Breast epithelium (tissue), 4 donors: ENCODE measurements around the gene EZH2. TPM values are rescaled to one million over a fixed set of nuclear protein-coding genes. Genes with fewer than 3 reads are reported as not detected.

Experiments
- DNase-seq, 2 donors: peaks; one replicate each; pipeline ENCODE4 v3.0.0-alpha.2; 2019; ENCODE audit warnings: low spot score in 2 of 2
- H3K27ac ChIP-seq, 2 donors: fragments of 200-600 bp; sonication (generic) in 1 of 2; one replicate each; pipeline ENCODE4 v1.5.1; 2016 to 2019; ENCODE audit warnings: mild to moderate bottlenecking in 1 of 2
- H3K27me3 ChIP-seq, 2 donors: fragments of 200-600 bp; sonication (generic) in 1 of 2; one replicate each; pipeline versions ENCODE4 v1.5.1 to v1.6.0; 2017 to 2019; ENCODE audit warnings: control low read depth in 1 of 2, mild to moderate bottlenecking in 1 of 2
- H3K36me3 ChIP-seq: fragments of 200-600 bp; one replicate; pipeline ENCODE4 v1.5.1; 2019
- H3K4me1 ChIP-seq, 2 donors: fragments of 200-600 bp; sonication (generic); one replicate each; pipeline ENCODE4 v1.5.1; 2016 to 2019; ENCODE audit warnings: control low read depth in 1 of 2
- H3K4me3 ChIP-seq, 3 donors: fragments of 200-600 bp; sonication (generic); 1 replicate in 2 of 3; 2 replicates in 1 of 3; pipeline ENCODE4 v1.5.1; 2016 to 2019; ENCODE audit warnings: mild to moderate bottlenecking in 3 of 3, moderate library complexity in 2 of 3
- H3K9me3 ChIP-seq, 2 donors: fragments of 200-600 bp; sonication (generic) in 1 of 2; one replicate each; pipeline ENCODE4 v1.5.1; 2016 to 2019; ENCODE audit warnings: control low read depth in 1 of 2
- POLR2A ChIP-seq: fragments of 450-650 bp; IDR thresholded peaks from one replicate; pipeline ENCODE4 v1.6.1; 2016; ENCODE audit warnings: antibody characterized with exemption, mild to moderate bottlenecking, moderate library complexity
- POLR2AphosphoS5 ChIP-seq, 3 donors: sonication (generic); formaldehyde crosslinking; IDR thresholded peaks; one replicate each; pipeline ENCODE4 v1.6.1; 2017; ENCODE audit warnings: antibody characterized with exemption in 3 of 3
- intact Hi-C: fragments of 100-400 bp; cut with DNase I; formaldehyde crosslinking; loops from one replicate; pipeline ENCODE4 v1.15.1; 2023; ENCODE audit warnings: low total_unique reads
- total RNA-seq, 3 donors: library from RNA; depleted of rRNA; stranded (reverse); fragments of >200 nt; gene quantifications; one replicate each; pipeline ENCODE4 v1.1.0, GENCODE V29; 2016
- TF ChIP-seq, protein P1 (sequence below), 3 donors: fragments of 450-650 bp; IDR thresholded peaks; one replicate each; pipeline ENCODE4 v1.5.1; 2016 to 2017; ENCODE audit warnings: antibody characterized with exemption in 3 of 3, mild to moderate bottlenecking in 3 of 3, moderate library complexity in 3 of 3

Gene EZH2
- total RNA-seq, 3 donors from 2014 or later = 2.1 to 4.8 (median 4.3) TPM

DNA sequence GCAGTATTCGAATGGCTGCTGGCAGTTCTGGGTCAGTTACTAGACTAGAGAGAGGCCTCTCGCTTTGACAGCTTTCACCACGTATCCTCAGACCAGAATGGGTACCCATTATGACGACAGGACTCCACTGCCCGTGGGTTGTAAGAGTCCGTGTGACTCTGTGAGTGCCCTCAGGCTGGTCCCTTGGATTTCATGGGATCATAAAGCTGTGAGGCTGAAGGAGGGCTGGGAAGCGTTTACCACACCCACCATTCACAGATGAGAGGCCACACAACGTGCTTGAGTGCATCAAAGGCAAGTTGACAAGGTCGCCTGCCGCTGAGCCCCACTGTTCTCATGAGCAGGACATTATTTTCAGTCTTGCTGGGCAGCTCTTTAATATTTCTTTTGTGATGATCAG lies 87.2 kb downstream of the EZH2 start:
- H3K27ac ChIP-seq = no peak overlapping the region
- no peaks in the 10 kb centered on the region for H3K9me3 ChIP-seq
- H3K4me3 ChIP-seq = no peak overlapping the region
- intact Hi-C loops = no loop called here
- no peaks in the 10 kb centered on the region for H3K27me3 ChIP-seq
- TF ChIP-seq, protein P1, sequence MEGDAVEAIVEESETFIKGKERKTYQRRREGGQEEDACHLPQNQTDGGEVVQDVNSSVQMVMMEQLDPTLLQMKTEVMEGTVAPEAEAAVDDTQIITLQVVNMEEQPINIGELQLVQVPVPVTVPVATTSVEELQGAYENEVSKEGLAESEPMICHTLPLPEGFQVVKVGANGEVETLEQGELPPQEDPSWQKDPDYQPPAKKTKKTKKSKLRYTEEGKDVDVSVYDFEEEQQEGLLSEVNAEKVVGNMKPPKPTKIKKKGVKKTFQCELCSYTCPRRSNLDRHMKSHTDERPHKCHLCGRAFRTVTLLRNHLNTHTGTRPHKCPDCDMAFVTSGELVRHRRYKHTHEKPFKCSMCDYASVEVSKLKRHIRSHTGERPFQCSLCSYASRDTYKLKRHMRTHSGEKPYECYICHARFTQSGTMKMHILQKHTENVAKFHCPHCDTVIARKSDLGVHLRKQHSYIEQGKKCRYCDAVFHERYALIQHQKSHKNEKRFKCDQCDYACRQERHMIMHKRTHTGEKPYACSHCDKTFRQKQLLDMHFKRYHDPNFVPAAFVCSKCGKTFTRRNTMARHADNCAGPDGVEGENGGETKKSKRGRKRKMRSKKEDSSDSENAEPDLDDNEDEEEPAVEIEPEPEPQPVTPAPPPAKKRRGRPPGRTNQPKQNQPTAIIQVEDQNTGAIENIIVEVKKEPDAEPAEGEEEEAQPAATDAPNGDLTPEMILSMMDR (IDR thresholded peaks at IDR 0.05) = no peak
- TF ChIP-seq POLR2AphosphoS5 (IDR thresholded peaks at IDR 0.05) = no peak
- H3K4me1 ChIP-seq = no peaks in the 10 kb centered on the region
- peaks cover 12% of the 10 kb centered on the region for H3K36me3 ChIP-seq
- DNase-seq = no peak

DNA sequence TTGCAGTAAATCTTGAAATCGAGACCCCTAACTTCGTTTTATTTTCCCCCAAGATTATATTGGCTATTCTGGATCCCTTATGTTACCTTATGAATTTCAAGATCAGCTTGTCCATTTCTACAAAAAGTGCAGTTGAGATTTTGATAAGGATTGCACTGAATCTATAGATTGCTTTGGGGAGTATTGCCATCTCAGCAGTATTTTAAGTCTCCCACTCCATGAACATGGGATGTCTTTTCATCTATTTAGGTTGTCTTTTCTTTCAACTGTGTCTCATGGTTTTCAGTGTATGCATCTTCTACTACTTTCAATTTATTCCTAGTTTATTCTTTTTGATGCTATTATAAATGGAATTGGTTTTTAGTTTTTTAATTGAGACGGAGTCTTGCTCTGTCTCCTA lies 89.6 kb downstream of the EZH2 start:
- H3K4me3 ChIP-seq = no peak overlapping the region
- no peaks in the 10 kb centered on the region for H3K9me3 ChIP-seq
- intact Hi-C loops = no loop called here
- no peaks in the 10 kb centered on the region for H3K4me1 ChIP-seq
- no peak for DNase-seq
- peaks cover 16% of the 10 kb centered on the region for H3K36me3 ChIP-seq
- H3K27me3 ChIP-seq = no peaks in the 10 kb centered on the region
- TF ChIP-seq POLR2AphosphoS5 (IDR thresholded peaks at IDR 0.05) (no peak), POLR2A (no peak)
- H3K27ac ChIP-seq = no peak overlapping the region

DNA sequence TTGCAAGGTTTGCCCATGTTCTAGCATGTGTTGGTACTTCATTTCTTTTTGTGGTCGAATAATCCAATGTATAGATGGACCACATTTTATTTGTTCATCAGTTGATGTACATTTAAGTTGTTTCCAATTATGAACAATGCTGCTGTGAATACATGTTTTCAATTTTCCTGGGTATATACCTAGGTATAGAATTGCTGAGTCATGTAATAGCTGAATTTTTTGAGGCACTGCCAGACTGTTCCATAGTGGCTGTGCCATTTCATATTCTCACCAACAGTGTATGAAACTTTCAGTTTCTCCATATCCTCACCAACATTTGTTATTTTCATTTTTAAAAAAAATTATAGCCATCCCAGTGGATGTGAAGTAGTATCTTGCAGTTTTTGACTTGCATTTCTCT lies 90.5 kb downstream of the EZH2 start:
- no peaks in the 10 kb centered on the region for H3K4me1 ChIP-seq
- no peak overlapping the region for H3K27ac ChIP-seq
- DNase-seq = no peak
- TF ChIP-seq POLR2AphosphoS5 (IDR thresholded peaks at IDR 0.05) = no peak
- no peak for TF ChIP-seq POLR2A
- TF ChIP-seq, protein P1 (IDR thresholded peaks at IDR 0.05) = no peak
- H3K36me3 ChIP-seq = peaks cover 16% of the 10 kb centered on the region
- H3K4me3 ChIP-seq = no peak overlapping the region
- intact Hi-C loops = no loop called here
- H3K9me3 ChIP-seq = no peaks in the 10 kb centered on the region
- no peaks in the 10 kb centered on the region for H3K27me3 ChIP-seq

DNA sequence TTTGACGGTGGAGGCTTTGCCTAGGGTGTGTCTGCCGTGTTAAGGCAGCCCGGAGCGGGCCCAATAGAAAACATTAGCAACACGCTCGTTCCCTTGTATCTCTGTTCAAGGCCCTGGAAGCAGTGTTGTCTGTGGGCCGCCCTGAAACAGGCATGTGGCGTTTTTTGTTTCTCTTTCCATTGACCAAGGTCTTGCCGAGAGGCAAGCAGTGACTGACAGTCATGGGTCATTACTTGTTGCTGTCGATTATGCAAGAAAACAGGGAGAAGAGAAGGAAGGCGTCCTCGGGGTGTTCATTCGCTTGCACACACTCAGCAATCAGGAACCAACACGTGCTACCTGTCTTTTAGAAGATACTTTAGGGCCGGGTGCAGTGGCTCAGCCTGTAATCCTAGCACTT lies 92.5 kb downstream of the EZH2 start:
- no peak overlapping the region for H3K4me3 ChIP-seq
- no peak overlapping the region for H3K27ac ChIP-seq
- H3K9me3 ChIP-seq = no peaks in the 10 kb centered on the region
- TF ChIP-seq, protein P1 (IDR thresholded peaks at IDR 0.05) = no peak
- H3K36me3 ChIP-seq = peaks cover 28% of the 10 kb centered on the region
- no peaks in the 10 kb centered on the region for H3K27me3 ChIP-seq
- intact Hi-C loops = no loop called here
- no peak for DNase-seq
- no peaks in the 10 kb centered on the region for H3K4me1 ChIP-seq

DNA sequence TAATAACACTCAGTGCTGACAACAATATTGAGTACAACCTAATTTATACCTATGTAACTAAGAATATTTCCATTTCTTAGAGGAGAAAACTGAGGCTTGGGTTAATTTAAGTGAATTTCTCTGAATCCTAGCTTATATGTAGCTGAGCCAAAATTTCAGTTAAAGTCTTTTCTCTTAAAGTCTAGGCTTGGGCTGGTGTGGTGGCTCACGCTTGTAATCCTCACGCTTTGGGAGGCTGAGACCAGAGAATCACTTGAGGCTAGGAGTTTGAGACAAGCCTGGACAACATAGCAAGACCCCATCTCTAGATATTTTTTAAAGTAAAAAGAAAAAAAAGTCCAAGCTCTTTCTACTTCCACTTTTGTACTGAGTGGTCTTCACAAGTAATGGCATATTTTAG lies 93.2 kb downstream of the EZH2 start:
- Histone ChIP-seq H3K27ac (no peak overlapping the region), H3K4me3 (no peak overlapping the region), H3K4me1 (no peaks in the 10 kb centered on the region), H3K27me3 (no peaks in the 10 kb centered on the region), H3K9me3 (no peaks in the 10 kb centered on the region), H3K36me3 (peaks cover 28% of the 10 kb centered on the region)
- DNase-seq = no peak
- intact Hi-C loops = no loop called here
- TF ChIP-seq, protein P1 (IDR thresholded peaks at IDR 0.05) = no peak
- TF ChIP-seq POLR2A (no peak), POLR2AphosphoS5 (IDR thresholded peaks at IDR 0.05) (no peak)

DNA sequence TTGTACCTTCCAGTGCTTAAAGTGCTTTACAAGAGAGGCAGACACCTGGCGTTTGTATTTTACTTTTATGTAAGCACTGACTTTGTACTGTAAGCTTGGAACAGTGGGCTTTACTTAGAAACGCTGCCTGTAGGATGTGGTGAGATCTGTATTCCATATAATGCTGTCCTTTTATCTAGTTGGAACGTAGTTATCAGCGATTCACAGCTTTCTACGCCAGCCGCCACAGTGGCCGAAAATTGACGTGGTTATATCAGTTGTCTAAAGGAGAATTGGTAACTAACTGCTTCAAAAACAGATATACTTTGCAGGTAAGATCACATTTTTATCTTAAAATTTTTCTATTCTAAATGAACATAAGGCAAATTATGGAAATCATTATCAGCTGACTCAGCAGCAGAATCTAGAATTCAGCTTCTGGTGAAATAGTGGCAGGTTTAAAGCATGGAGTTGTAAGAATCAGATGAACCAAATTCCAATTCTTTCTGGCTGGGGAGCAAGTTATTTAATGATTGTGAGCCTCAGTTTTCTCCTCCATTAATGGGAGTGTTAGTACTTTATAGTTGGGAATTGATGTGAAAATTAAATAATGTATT lies 93.9 kb downstream of the EZH2 start:
- no peak overlapping the region for H3K27ac ChIP-seq
- intact Hi-C loops = no loop called here
- DNase-seq = no peak
- no peaks in the 10 kb centered on the region for H3K27me3 ChIP-seq
- peaks cover 28% of the 10 kb centered on the region for H3K36me3 ChIP-seq
- H3K4me3 ChIP-seq = no peak overlapping the region
- no peak for TF ChIP-seq POLR2A
- no peak for TF ChIP-seq POLR2AphosphoS5 (IDR thresholded peaks at IDR 0.05)
- TF ChIP-seq, protein P1 (IDR thresholded peaks at IDR 0.05) = no peak
- no peaks in the 10 kb centered on the region for H3K4me1 ChIP-seq
- no peaks in the 10 kb centered on the region for H3K9me3 ChIP-seq
